KG1 (cell line): Measurements from ENCODE around the gene SLC5A6.

Experiments used
- DNase-seq: peaks from one replicate; lab custom pipeline; 2025; lab: John Stamatoyannopoulos, UW

Gene SLC5A6

DNA sequence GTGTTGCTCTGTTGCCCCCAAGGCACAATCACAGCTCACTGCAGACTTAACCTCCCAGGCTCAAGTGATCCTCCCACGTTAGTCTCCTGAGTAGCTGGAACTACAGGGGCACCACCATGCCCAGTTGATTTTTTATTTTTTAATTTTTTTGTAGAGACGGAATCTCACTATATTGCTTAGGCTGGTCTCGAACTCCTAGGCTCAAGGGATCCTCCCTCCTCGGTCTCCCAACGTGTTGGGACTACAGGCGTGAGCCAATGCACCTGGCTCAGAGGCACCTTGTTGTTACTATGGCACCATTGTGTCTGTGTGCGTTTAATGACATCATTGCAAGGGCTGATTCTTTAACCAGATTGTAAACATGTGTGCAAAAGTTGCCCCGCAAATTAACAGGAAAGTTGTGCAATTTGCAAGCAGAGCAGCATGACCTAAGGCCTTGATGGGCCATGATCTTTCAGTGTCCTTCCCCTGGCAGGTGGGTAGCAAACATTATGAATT is 40.7 kb downstream of the SLC5A6 start:
- DNase-seq: no peak

DNA sequence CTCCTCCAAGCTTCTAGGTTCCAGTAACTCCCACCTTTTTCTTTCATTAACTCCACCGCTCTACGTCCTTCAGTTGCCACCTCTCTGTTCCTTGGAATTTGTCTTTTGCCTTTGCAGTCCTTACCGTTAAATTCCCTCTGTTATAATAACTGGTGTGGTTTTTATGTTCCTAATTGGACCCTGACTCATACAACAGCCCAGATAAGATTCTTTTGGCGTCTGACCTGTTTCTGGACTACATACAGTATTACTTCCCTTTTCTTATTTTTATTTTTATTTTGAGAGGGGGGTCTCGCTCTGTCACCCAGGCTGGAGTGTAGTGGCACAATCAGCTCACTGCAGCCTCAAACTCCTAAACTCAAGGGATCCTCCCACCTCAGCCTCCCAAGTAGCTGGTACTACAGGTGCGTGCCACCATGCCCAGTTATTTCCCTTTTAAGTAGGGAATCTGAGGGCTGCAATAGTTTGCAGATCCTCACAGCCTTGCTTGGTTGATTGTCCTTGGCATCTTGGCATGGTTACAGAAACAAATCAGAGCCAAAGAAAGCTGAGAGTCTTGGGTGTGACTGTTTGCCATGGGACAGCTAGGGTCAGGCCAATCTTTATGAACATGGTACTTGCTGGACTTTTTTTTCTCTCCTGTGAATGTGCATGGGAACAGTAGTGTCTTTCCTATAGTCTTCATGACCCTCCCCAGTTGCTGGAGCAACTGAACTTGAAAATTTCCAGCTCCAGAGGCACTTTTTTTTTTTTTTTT is 41.3 kb downstream of the SLC5A6 start:
- DNase-seq: no peak

DNA sequence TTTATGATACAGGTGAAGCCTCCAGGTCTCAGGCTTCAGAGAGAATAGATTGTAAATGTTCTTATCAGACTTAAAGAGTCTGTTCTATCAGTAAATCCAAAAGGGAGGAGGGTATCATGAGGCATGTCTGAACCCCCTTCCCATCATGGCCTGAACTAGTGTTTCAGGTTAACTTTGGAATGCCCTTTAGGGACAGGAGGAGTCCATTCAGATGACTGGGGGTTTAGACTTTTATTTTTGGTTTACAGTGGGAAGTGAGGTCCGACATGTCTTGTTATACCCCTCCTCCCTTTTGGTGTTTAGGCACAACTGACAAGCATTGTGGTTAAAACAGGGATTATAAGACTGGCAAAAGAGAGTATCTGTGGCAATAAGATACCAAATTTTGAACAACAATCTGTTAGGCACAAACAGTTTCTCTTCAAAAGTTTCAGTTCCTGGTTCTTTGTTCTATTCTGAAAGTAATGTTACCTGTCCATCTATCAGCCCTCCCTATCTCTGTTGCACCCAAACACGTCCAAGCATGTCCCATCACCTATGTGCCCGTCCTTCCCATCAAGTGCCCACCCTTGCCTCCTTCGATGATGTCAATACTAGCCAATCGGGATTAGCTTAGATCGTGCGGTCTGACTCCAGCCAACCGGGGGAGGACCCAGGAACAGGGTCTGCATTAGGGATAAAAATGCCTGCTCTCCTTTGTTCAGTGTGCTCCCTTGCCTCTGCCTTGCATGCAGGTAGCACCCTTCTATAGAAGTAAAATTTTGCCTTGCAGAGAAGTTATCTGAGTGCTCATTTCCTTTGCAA is 46.9 kb downstream of the SLC5A6 start:
- DNase-seq: no peak

DNA sequence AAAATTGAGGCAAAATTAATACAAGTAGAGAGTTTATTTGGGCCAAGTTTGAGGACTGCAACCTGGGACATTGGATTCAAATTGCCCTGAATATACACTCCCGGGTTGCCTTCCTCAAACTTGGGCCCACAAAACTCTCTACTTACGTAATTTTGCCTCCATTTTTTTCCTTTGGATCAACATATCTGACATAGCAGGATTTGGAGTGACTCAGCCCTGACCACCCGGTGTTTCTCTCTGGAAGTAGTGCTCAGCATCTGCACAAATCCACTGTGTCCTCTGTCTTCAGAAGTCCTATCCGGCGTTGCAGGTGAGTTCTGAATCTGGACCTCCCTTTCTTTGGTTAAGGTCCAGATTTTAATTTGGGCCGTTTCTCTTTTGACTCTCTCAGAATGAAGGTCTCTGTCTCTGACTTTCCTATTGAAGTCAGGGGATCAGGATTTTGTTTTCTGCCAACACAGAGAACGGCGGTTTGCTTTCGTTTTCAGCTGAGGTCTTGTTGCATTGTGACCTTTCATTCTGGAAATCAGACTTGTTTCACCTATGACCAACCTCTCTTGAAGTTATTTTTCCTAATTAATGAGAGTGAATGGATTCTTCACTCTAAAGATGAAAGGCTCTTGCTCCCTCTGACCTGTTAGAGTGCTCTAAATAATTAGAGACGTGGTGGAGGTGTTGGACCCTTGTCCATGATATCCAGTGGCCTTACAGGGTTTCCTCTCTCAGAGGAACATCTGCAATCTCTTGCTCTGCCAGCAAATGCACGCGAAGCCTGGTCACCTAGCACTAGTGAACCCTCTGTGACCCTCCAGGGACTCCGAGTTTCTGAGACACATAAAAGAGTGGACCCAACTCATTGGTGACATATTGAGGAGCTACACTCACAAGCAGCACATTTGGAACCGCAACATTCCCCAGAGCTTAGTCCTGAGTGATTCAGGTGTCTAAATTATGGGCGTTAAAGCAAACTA is 49.6 kb downstream of the SLC5A6 start:
- no peak for DNase-seq

DNA sequence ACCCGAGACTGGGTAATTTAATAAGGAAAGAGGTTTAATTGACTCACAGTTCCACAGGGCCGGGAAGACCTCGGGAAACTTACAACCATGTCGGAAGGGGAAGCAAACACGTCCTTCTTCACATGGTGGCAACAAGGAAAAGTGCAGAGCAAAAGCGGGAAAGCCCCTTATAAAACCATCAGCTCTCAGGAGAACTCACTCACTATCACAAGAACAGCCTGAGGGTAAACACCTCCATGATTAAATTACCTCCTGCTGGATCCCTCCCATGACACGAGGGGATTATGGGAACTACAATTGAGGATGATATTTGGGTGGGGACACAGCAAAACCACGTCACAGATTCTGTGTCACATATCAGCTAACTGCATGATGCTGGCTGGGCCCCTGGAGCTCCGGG is 51.9 kb downstream of the SLC5A6 start:
- no peak for DNase-seq

DNA sequence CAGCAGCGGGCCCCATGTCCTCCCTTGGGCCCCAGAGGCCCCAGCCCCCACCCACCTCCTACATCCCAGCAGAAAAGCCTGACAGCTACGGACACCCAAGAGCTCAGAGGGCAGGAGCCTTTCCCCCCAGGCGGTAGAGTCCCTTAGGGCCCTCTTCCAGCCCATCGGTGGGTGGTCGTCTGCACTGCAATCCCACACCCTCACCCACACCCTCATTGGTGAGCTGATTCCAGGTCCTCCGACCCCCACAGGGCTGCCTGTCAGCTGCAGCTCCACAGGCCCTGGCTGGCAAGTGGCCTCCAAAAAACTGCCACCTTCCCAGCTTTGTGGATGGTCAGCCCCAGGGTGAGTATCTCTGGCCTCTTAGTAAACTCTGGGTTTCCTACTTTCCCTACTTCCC is 52.8 kb downstream of the SLC5A6 start:
- DNase-seq: no peak

DNA sequence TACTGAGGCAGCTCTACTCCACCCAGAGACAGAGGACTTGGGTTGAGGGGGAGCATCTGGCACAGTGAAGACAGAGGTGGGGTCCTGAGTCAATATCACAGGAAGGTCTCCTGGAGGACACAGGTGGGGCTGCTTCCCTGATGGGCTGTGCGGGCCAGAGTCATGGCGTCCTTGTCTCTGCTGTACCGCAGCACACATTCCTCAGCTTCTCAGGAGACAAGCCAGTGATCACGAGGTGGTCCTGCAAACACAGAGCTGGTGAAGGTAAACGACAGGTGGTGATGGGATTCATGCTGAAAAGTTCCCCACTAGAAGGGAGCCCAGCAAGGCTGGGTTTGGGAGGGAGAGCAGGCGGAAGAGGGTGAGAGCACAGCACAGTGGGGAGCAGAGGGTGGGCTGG is 53.6 kb downstream of the SLC5A6 start:
- DNase-seq: no peak

DNA sequence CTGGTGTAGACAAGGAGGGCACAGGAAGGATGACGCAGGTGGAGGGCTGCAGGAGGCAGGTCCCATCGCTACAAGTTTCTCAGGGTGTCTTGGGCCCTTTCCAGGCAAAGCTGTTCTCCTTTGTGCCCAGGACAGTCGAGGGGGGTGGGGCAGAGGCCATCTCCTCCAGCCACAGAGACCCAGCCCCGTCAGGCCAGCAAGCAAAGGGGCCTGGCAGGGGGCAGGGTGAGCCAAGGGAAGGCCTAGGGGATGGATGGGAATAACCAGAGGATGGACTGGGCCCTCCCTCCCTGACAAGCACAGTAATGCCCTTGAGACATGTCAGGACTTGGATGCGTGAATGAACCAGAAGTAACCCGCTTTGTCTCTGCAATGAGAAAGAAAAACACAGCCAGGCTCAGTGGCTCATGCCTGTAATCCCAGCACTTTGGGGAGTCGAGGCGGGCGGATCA is 57.0 kb downstream of the SLC5A6 start:
- no peak for DNase-seq

DNA sequence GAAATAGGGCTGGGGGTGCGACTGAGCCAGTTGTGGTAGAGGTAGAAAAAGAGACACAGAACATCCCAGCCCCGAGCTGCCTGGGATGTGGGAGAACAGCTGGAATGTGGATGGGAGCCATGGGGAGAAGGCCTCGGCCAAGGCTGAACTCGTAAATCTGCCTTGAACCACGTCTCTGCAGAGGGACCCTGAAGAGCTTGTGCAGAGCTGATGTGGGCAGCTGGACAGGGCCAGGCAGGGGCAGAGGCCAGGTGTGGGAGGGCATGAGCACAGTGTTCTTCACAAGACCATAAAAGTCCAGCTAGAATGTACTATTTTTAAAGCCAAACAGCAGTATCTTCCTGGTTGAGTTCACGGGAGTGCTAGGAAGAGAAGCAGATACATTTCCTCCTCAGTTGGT is 57.6 kb downstream of the SLC5A6 start:
- DNase-seq: no peak

DNA sequence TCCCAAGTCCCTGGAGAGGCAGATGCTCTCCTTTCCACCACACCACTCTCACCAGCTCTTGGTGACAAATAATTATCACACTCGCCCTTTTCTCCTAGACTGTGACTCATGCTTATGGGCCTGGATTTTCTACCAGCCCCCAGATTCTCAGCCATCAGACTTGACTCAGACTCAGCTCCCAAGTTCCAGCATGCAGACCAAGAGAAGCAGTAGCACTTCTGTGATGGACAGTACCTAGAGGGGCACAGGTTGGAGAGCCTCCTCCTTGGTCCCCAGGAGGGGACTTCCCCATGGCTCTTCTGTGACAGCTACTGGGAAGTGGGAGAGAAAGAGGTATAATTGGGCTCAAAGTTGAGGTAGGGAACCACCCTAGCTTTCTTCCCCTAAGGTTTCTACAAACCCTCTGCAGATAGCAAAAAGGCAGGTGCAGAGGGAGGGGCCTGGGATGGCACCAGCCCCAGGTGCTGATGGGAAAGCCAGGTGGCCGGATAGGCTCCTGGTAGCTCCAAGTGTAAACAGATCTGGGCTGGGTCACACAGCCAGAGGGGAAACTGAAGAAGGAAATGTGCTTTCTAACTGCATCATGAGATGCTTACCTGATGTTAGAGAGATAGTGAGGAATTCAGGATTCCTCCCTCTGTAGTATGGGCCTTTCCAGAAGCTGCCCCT is 59.1 kb downstream of the SLC5A6 start:
- no peak for DNase-seq

DNA sequence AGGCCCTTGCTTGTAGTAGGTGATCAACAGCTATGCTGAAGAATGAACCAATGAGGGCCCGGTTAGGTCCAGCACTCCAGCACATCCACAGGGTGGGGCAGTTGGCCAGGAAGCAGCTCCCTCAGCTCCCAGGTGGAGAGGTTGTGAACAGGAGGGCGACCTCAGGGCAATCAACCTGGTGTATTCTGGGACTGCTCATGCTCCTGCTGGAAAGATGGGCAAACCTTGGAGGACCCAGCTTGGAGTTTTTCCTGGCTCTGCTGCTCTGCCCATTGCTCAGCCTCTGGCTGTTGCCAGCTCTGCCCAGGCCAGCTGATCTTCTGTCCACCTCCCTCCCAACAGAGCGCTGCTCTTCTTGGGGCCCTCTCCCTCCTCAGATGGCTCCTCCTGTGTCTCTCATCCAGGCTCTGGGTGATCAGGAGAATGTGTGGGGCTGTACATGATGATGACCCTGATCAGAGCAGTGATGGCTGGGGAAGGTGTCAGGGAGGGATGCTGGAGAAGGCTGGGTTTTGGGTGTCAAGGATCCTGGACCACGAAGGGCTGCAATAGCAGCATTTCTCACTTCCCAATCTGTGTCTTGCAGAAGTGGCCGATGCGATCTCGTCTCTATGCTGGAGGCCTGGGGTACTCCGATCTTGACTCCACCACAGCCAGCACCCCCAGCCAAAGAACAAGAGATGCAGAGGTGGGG is 59.8 kb downstream of the SLC5A6 start:
- no peak for DNase-seq

DNA sequence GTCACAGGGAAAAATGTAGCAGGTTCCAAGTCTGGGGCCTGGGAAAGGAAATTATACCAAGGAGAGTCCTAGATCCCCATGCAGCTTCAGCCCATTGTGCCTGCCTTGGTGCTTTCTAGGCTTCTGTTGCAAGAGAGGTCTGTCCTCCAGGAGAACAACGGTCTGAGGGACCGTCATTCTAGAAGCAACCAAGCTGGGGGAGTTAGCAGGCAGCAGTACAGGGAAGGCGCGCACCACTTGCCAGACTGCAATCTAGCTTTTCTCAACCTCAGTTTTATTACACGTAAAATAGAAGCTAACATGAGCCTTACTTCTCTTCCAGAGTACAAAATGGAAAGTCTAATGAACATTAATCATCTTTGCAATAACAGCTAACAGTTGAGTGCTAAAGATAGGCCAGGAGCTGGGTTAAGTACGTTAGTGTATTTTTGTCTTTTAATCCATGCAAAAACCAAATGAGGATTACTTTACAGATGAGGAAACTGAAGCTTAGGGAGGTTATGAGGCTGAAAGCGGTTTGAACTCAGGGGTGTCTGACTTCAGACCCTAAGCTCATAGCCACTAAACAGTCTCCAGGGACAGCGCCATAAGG is 61.3 kb downstream of the SLC5A6 start:
- DNase-seq: no peak
